IMR-90 (cell line): ENCODE data around the gene CACUL1. TPM values are rescaled to one million over a fixed set of nuclear protein-coding genes. Genes with fewer than 3 reads are reported as not detected.

Source experiments
- ATAC-seq: fragments of 200-7000 bp; cut with Tn5 transposase; 2 replicates; pipeline ENCODE4 v1.9.1; 2020; ENCODE audit warnings: low read depth, mild to moderate bottlenecking, moderate library complexity
- BruUV-seq: library from RNA; stranded (reverse); fragments of 400-500 nt; replicated peaks from 2 replicates; lab custom pipeline; 2021; lab: Mats Ljungman, UMichigan
- CTCF ChIA-PET: fragments of 300-600 bp; formaldehyde crosslinking; extraction: SDS; loops from one replicate; lab custom pipeline; 2021; ENCODE audit warnings: antibody characterized with exemption; lab: Yijun Ruan, JAX
- POLR2A ChIA-PET: fragments of 300-600 bp; sonication (Branson Sonifier 250); formaldehyde crosslinking; loops from one replicate; lab custom pipeline; 2022; ENCODE audit warnings: antibody characterized with exemption; ENCODE audit not compliant: unreplicated experiment; lab: Charles Lee
- DNase-seq: peaks from one replicate; pipeline ENCODE4 v3.0.0; 2013
- H2AFZ ChIP-seq: replicated peaks from 2 replicates; pipeline ENCODE3; 2013; ENCODE audit warnings: low read length, mild to moderate bottlenecking; ENCODE audit not compliant: poor library complexity
- H2AK5ac ChIP-seq: 2 replicates; pipeline ENCODE4 v1.6.1; 2013; ENCODE audit warnings: low read depth, low read length, inconsistent platforms
- H2AK9ac ChIP-seq: replicated peaks from 2 replicates; pipeline ENCODE3; 2013; ENCODE audit warnings: mild to moderate bottlenecking, low read depth, low read length, moderate library complexity; ENCODE audit not compliant: poor library complexity
- H2BK120ac ChIP-seq: 2 replicates; pipeline ENCODE4 v1.6.1; 2013; ENCODE audit warnings: low read depth, low read length, inconsistent platforms
- H2BK15ac ChIP-seq: 3 replicates; pipeline ENCODE4 v1.6.1; 2013; ENCODE audit warnings: low read depth, low read length, inconsistent platforms
- H2BK20ac ChIP-seq: 2 replicates; pipeline ENCODE4 v1.6.1; 2013; ENCODE audit warnings: low read depth, mild to moderate bottlenecking, inconsistent platforms, low read length, moderate library complexity
- H2BK5ac ChIP-seq: 2 replicates; pipeline ENCODE4 v1.6.1; 2013; ENCODE audit warnings: mild to moderate bottlenecking, low read depth, low read length, inconsistent platforms; ENCODE audit not compliant: poor library complexity, severe bottlenecking
- H3K14ac ChIP-seq: replicated peaks from 2 replicates; pipeline ENCODE4 v1.6.1; 2013; ENCODE audit warnings: low read depth, low read length, inconsistent platforms
- H3K18ac ChIP-seq: 2 replicates; pipeline ENCODE4 v1.6.1; 2013; ENCODE audit warnings: low read depth, low read length, control low read depth
- H3K23ac ChIP-seq: 2 replicates; pipeline ENCODE4 v1.6.1; 2013; ENCODE audit warnings: low read depth, low read length, inconsistent platforms
- H3K27ac ChIP-seq: 2 replicates; pipeline ENCODE4 v1.5.1; 2013; ENCODE audit warnings: mild to moderate bottlenecking, control low read depth, low read length; ENCODE audit not compliant: insufficient read depth
- H3K27me3 ChIP-seq: 2 replicates; pipeline ENCODE4 v1.6.1; 2013; ENCODE audit warnings: low read length; ENCODE audit not compliant: control insufficient read depth, insufficient read depth
- H3K36me3 ChIP-seq: 2 replicates; pipeline ENCODE4 v1.6.1; 2013; ENCODE audit warnings: low read length, mixed read lengths; ENCODE audit not compliant: control insufficient read depth, insufficient read depth
- H3K4ac ChIP-seq: 2 replicates; pipeline ENCODE4 v1.6.1; 2013; ENCODE audit warnings: low read depth, low read length, inconsistent platforms
- H3K4me1 ChIP-seq: 2 replicates; pipeline ENCODE4 v1.6.1; 2013; ENCODE audit warnings: low read length, mixed read lengths; ENCODE audit not compliant: control insufficient read depth, insufficient read depth
- H3K4me2 ChIP-seq: 2 replicates; pipeline ENCODE4 v1.6.1; 2013; ENCODE audit warnings: low read depth, mild to moderate bottlenecking, control low read depth, low read length, moderate library complexity
- H3K4me3 ChIP-seq: 2 replicates; pipeline ENCODE4 v1.5.1; 2013; ENCODE audit warnings: low read depth, mild to moderate bottlenecking, control low read depth, low read length, moderate library complexity; ENCODE audit not compliant: insufficient read depth
- H3K56ac ChIP-seq: 2 replicates; pipeline ENCODE4 v1.6.1; 2013; ENCODE audit warnings: low read length, inconsistent platforms; ENCODE audit not compliant: insufficient read depth; ENCODE audit errors: extremely low read depth
- H3K79me1 ChIP-seq, 2 experiments: 2 replicates each; pipeline ENCODE4 v1.6.1; 2013; ENCODE audit warnings: low read length in 2 of 2, inconsistent platforms in 1 of 2, low read depth in 1 of 2
- H3K9ac ChIP-seq: 2 replicates; pipeline ENCODE4 v1.6.1; 2013; ENCODE audit warnings: low read depth, low read length, control low read depth
- H3K9me1 ChIP-seq: 2 replicates; pipeline ENCODE4 v1.6.1; 2013; ENCODE audit warnings: low read length, inconsistent platforms; ENCODE audit not compliant: insufficient read depth
- H3K9me3 ChIP-seq: 2 replicates; pipeline ENCODE4 v1.6.1; 2013; ENCODE audit warnings: low read length; ENCODE audit not compliant: control insufficient read depth, insufficient read depth
- H4K20me1 ChIP-seq: 2 replicates; pipeline ENCODE4 v1.6.1; 2013; ENCODE audit warnings: low read length, inconsistent platforms; ENCODE audit not compliant: insufficient read depth
- H4K5ac ChIP-seq: 2 replicates; pipeline ENCODE4 v1.6.1; 2013; ENCODE audit warnings: mild to moderate bottlenecking, low read depth, low read length, control low read depth
- H4K8ac ChIP-seq, 2 experiments: 2 replicates each; pipeline ENCODE4 v1.6.1; 2013; ENCODE audit warnings: low read depth in 2 of 2, low read length in 2 of 2, control low read depth in 1 of 2, inconsistent platforms in 1 of 2
- H4K91ac ChIP-seq: 2 replicates; pipeline ENCODE4 v1.6.1; 2013; ENCODE audit warnings: low read depth, low read length, inconsistent platforms; ENCODE audit not compliant: insufficient read depth
- BHLHE40 ChIP-seq: fragments of 150-350 bp; IDR thresholded peaks from 2 replicates; pipeline ENCODE4 v1.6.1; 2016; ENCODE audit warnings: mild to moderate bottlenecking, low read depth, low read length
- ELK1 ChIP-seq: fragments of 150-350 bp; IDR thresholded peaks from 2 replicates; pipeline ENCODE4 v1.6.1; 2016; ENCODE audit warnings: low read depth, mild to moderate bottlenecking, low read length, moderate library complexity, borderline replicate concordance
- FOS ChIP-seq: fragments of 150-350 bp; IDR thresholded peaks from 2 replicates; pipeline ENCODE4 v1.6.1; 2016; ENCODE audit warnings: low read depth, low read length
- MAZ ChIP-seq: IDR thresholded peaks from 2 replicates; pipeline ENCODE4 v1.6.1; 2012; ENCODE audit warnings: low read depth, mild to moderate bottlenecking, low read length, improper control_type of control experiment, moderate library complexity, borderline replicate concordance
- MXI1 ChIP-seq: IDR thresholded peaks from 2 replicates; pipeline ENCODE4 v1.6.1; 2012; ENCODE audit warnings: low read depth, mild to moderate bottlenecking, low read length, moderate library complexity, borderline replicate concordance
- NFE2L2 ChIP-seq: fragments of 150-350 bp; IDR thresholded peaks from 2 replicates; pipeline ENCODE4 v1.6.1; 2016; ENCODE audit warnings: low read depth, mild to moderate bottlenecking, low read length
- POLR2A ChIP-seq: IDR thresholded peaks from 2 replicates; pipeline ENCODE4 v1.6.1; 2012; ENCODE audit warnings: mild to moderate bottlenecking, low read depth, low read length
- RCOR1 ChIP-seq: IDR thresholded peaks from 2 replicates; pipeline ENCODE4 v1.6.1; 2012; ENCODE audit warnings: mild to moderate bottlenecking, low read length, improper control_type of control experiment; ENCODE audit not compliant: insufficient replicate concordance
- RFX5 ChIP-seq: IDR thresholded peaks from 2 replicates; pipeline ENCODE4 v1.8.0; 2012; ENCODE audit warnings: low read depth, mild to moderate bottlenecking, low read length, moderate library complexity
- SMC3 ChIP-seq: fragments of 150-350 bp; IDR thresholded peaks from 2 replicates; pipeline ENCODE4 v1.6.1; 2016; ENCODE audit warnings: low read depth, mild to moderate bottlenecking, antibody characterized with exemption, low read length, moderate library complexity
- USF2 ChIP-seq: fragments of 150-350 bp; IDR thresholded peaks from 2 replicates; pipeline ENCODE4 v1.6.1; 2017; ENCODE audit warnings: mild to moderate bottlenecking, antibody characterized with exemption, low read length, low read depth
- WGBS, 2 experiments: methylation state at CpG; one replicate each; pipeline versions ENCODE4 v1.1.5 to v1.1.7; 2013; ENCODE audit warnings: missing lambda C conversion rate in 2 of 2; ENCODE audit not compliant: insufficient read length in 1 of 2; ENCODE audit errors: extremely low coverage in 2 of 2; 5-methylcytosine and 5-hydroxymethylcytosine counted together
- dilution Hi-C: fragments of 300-500 bp; cut with HindIII; formaldehyde crosslinking; loops from one replicate; pipeline ENCODE4 v1.14.3; 2018; ENCODE audit warnings: low sequenced_read_pairs; ENCODE audit not compliant: unreplicated experiment
- in situ Hi-C: fragments of 300-500 bp; cut with MboI; formaldehyde crosslinking; loops from 3 replicates; pipeline ENCODE4 v1.14.3; 2019; ENCODE audit warnings: low sequenced_read_pairs, inconsistent platforms, mixed read lengths
- intact Hi-C: fragments of 100-400 bp; cut with micrococcal nuclease; formaldehyde crosslinking; loops from 2 replicates; pipeline ENCODE4 v1.10.0; 2022
- polyA plus RNA-seq, 3 experiments: library from polyadenylated mRNA; depleted of rRNA; stranded (reverse); fragments of >200 nt; gene quantifications; 2 replicates each; pipeline ENCODE4 v1.2.3, GENCODE V29; 2012; ENCODE audit warnings: low replicate concordance in 1 of 3
- total RNA-seq: library from RNA; depleted of rRNA; stranded (reverse); fragments of >200 nt; gene quantifications from 2 replicates; pipeline ENCODE4 v1.2.3, GENCODE V29; 2012

CACUL1 gene
- total and polyA plus RNA-seq, 2 of the 4 experiments (the other 2 are of a cell fraction): 5.3 to 23.5 TPM

GRCh38 chr10:118712080-118712479, 42.7 kb downstream of the CACUL1 start:
- ATAC-seq: no peak
- H3K27ac ChIP-seq: no peak overlapping the region
- 67% methylated on average over 1 of the region's 7 CpGs; no CpG with 5 or more reads in 1 of the 2 experiments for WGBS, 2 experiments
- H2BK5ac ChIP-seq: no peak overlapping the region
- no peak overlapping the region for H4K5ac ChIP-seq
- peaks cover 6% of the 10 kb centered on the region for H3K36me3 ChIP-seq
- H3K4ac ChIP-seq: no peak overlapping the region
- H3K4me2 ChIP-seq: no peak overlapping the region
- no peaks in the 10 kb centered on the region for H3K9me3 ChIP-seq
- H2AFZ ChIP-seq: no peak overlapping the region
- no peaks in the 10 kb centered on the region for H3K9me1 ChIP-seq
- H2AK5ac ChIP-seq: no peak overlapping the region
- POLR2A ChIA-PET: no interaction called here
- H4K8ac ChIP-seq: no peak overlapping the region
- no peak overlapping the region for H3K23ac ChIP-seq
- no peak overlapping the region for H3K14ac ChIP-seq
- H2BK120ac ChIP-seq: no peak overlapping the region
- no peak for DNase-seq
- H3K4me1 ChIP-seq: no peaks in the 10 kb centered on the region
- no peak overlapping the region for H3K18ac ChIP-seq
- intact Hi-C loops (no loop called here), in situ Hi-C loops (no loop called here), dilution Hi-C loops (no loop called here)
- H4K91ac ChIP-seq: no peak overlapping the region
- H2AK9ac ChIP-seq: no peak overlapping the region
- no peak overlapping the region for H2BK15ac ChIP-seq
- CTCF ChIA-PET: interaction anchor here (1.8 kb wide), 1 partner anchor 9 kb away, joined by 5 read pairs; no protein-coding TSS in a partner anchor
- no peaks in the 10 kb centered on the region for H3K27me3 ChIP-seq
- H3K79me1 ChIP-seq: peaks cover 8 to 28% of the 10 kb centered on the region in 2 experiments
- no peak overlapping the region for H3K4me3 ChIP-seq
- no peak overlapping the region for H3K9ac ChIP-seq
- H3K56ac ChIP-seq: no peak overlapping the region
- TF ChIP-seq MXI1: no peak
- no peak for TF ChIP-seq SMC3
- no peak for TF ChIP-seq USF2
- TF ChIP-seq MAZ: no peak
- TF ChIP-seq NFE2L2: no peak
- TF ChIP-seq BHLHE40: no peak
- no peak for TF ChIP-seq ELK1
- no peak for TF ChIP-seq RFX5
- TF ChIP-seq RCOR1: no peak
- no peak for TF ChIP-seq POLR2A
- TF ChIP-seq FOS: no peak
- BruUV-seq: no TSS peak
- no peak overlapping the region for H2BK20ac ChIP-seq
- no peaks in the 10 kb centered on the region for H4K20me1 ChIP-seq
